Keratinocyte (primary cell): ENCODE measurements around the gene MAML2.

Experiments
- EZH2 ChIP-seq: IDR thresholded peaks from one replicate; pipeline ENCODE4 v1.6.1; 2012; ENCODE audit warnings: inconsistent platforms, mild to moderate bottlenecking, low read length, moderate library complexity
- TF ChIP-seq, protein P1 (sequence below), 3 experiments: IDR thresholded peaks in 1 of 3; conservative IDR thresholded peaks in 1 of 3; optimal IDR thresholded peaks in 1 of 3; 2 replicates in 2 of 3; 3 replicates in 1 of 3; pipeline versions ENCODE3 to v1.5.1; 2011; ENCODE audit warnings: low read length in 3 of 3, mild to moderate bottlenecking in 3 of 3, moderate library complexity in 2 of 3, control low read depth in 1 of 3, inconsistent platforms in 1 of 3; ENCODE audit not compliant: insufficient read depth in 2 of 3; ENCODE audit errors: extremely low read depth in 1 of 3

DNA sequence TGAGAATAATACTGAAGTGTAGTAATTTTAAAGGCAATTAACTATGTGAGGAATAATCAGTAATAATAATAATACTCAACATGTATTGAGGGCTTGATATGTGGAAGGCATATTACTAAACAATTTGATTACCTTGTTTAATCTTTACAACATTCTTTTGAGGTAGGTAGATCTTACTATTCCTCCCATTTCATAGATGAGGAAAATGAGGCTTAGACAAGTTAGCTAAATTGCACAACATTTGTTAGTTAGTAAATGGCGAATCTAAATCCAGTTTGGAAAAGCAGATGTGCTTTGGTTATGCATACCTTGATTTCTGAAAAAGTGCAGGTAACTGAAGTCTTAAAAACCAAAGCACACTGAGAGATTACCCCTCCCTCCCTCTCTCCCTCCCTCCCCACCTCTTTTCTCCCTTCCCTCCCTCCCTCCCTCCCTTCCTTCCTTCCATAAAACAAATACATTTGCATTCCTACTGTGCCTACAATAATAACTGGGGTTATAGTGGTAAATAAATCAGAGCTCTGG, 326.0 kb downstream of the MAML2 start:
- TF ChIP-seq, protein P1, sequence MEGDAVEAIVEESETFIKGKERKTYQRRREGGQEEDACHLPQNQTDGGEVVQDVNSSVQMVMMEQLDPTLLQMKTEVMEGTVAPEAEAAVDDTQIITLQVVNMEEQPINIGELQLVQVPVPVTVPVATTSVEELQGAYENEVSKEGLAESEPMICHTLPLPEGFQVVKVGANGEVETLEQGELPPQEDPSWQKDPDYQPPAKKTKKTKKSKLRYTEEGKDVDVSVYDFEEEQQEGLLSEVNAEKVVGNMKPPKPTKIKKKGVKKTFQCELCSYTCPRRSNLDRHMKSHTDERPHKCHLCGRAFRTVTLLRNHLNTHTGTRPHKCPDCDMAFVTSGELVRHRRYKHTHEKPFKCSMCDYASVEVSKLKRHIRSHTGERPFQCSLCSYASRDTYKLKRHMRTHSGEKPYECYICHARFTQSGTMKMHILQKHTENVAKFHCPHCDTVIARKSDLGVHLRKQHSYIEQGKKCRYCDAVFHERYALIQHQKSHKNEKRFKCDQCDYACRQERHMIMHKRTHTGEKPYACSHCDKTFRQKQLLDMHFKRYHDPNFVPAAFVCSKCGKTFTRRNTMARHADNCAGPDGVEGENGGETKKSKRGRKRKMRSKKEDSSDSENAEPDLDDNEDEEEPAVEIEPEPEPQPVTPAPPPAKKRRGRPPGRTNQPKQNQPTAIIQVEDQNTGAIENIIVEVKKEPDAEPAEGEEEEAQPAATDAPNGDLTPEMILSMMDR (optimal IDR thresholded peaks at IDR 0.05 in 1 of 3, IDR thresholded peaks at IDR 0.05 in 1 of 3, conservative IDR thresholded peaks at IDR 0.05 in 1 of 3; ENCODE audit: extremely low read depth in 1 of 3, insufficient read depth in 2 of 3, low read length in 3 of 3): no peak
- TF ChIP-seq EZH2: no peak
